Stimulated activated CD8-positive, alpha-beta memory T cell treated with anti-CD3 and anti-CD28 coated beads, Interleukin-2, amount 100 ng/mL, for 1 hour (primary cell): Measurements from ENCODE around the gene RPS28.
A peak's percentile ranks its signal among the peaks of the same experiment; 100 is the strongest.
"Not testable (repeated sequence)": the region's sequence is repeated elsewhere in the genome, so short reads cannot be mapped to it uniquely, and the experiment has no call there.

Experiments
- DNase-seq, 2 donors: peaks; one replicate each; pipeline ENCODE4 v3.0.0-alpha.2; 2020; ENCODE audit warnings: low read depth in 2 of 2

RPS28 gene

DNA sequence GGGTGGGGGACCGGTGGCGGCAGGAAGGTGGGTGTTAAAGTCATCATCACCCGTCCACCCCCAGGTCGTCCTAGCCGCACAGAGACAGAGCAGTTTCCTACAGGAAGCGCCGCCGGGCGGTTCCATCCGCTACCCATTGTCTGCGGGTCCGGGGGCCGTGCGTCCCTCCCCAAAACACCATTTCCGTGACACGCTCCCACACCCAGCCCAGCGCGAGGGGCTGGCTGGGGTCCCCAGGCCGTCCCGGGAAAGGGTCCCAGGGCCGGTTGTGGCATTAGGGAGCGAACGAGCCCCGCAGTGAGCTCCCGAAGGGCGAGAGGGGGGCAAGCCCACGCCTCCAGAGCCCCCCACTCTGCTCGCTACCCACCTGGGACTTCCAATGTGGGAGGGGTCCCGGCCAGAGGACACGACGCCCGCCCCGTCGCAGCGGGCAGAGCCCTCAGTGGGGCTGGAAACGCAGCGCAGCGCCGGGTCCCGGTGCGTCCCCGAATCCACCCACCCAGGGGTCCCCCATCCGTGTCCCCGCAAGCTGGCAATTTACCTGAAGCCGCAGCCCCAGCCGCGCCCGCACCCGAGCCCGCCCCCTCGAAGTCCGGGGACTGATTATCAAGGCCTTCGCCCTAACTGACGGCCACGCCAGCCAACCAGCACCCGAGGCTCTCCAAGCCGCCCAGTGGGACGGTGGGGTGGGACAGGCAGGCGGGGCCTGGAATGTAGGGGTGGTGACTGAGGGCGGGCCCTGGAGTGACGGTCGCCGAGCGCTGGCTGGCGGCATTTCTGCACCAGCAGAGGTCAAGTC lies 21.6 kb downstream of the RPS28 start, which contains the start of gene KANK3:
Gene KANK3, minus strand, starts transcription at position 579 of the 799 bp plus-strand sequence. CDS start 5,434 bp downstream, outside the sequence.
- peak; percentile 81 for DNase-seq

DNA sequence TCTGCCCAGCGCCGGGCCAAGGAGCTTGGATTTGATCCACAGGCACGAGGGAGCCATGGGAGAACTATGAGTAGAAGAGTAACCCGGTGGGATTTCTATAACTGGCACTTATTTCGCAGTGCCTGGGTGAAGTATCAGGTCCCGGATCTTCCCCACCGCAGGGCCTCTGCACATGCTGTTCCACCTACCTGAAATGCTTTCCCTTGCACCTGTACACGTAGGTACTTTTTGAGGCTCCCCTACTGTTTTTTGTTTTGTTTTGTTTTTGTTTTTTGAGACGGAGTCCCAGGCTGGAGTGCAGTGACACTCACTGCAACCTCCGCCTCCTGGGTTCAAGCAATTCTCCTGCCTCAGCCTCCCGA lies 22.2 kb downstream of the RPS28 start:
- DNase-seq, result no peak

DNA sequence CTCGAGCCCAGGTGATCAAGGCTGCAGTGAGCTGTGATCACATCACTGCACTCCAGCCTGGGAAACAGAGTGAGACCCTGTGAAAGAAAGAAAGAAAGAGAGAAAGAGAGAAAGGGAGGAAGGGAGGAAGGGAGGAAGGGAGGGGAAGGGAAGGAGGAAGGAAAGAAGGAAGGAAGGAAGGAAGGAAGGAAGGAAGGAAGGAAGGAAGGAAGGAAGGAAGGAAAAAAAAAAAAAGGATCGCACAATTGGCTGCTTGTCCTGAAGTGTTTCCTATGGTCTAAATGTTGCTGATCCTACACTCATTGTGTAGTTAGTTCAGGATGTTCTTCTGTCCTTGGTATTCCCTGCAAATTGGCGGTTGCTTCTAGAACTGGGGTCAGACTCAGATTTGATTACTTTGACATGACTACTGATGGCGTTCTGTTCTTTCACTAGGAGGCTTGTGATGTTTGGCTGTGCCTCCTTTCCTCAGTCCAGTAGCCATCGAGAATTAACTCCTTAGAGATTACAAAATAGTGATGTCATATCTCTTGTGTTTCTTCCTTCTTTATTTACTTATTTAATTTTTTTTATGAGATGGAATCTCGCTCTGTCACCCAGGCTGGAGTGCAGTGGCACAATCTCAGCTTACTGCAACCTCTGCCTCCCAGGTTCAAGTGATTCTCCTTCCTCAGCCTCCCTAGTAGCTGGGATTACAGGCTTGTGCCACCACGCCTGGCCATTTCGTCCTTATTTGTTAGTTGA lies 28.5 kb downstream of the RPS28 start:
- not testable (repeated sequence) for DNase-seq

DNA sequence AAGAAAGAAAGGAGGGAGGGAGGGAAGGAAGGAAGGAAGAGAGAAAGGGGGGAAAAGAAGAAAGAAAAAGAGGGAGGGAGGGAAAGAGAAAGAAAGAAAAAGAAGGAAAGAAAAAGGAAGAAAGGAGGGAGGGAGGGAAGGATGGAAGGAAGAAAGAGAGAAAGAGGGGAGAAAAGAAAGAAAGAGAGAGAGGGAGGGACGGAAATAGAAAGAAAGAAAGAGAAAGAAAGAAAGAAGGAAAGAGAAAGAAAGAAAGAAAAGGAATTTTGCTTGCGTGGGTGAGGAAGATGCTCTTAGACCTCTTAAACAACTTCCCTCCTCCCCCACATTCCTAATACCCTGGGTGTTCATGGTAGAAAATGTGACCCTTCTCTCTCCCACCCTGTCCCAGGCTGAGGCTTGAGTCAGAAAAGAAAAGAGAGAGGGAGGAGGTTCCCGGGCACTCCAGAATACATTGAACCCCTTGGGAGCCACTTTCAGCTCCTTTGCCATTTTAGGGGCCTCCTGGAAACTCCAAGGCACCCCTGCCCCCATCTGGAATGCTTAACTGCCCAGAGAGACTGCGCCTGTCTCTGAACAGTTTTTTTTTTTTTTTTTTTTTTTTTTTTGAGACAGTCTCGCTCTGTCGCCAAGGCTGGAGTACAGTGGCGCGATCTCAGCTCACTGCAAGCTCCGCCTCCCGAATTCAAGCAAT lies 31.0 kb downstream of the RPS28 start:
- no peak for DNase-seq

DNA sequence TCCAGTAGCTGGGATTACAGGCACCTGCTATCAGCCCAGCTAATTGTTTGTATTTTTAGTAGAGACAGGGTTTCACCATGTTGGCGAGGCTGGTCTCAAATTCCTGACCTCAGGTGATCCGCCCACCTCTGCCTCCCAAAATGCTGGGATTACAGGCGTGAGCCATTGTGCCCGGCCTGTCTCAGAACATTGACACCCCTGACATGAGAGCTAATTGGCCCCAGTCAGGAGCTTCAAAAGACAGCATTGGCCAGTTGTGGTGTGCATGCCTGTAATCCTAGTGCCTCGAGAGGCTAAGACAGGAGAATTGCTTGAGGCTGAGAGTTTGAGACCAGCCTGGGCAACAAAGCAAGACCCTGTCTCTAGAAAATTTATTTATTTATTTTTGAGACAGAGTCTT lies 31.5 kb downstream of the RPS28 start:
- not testable (repeated sequence) for DNase-seq

DNA sequence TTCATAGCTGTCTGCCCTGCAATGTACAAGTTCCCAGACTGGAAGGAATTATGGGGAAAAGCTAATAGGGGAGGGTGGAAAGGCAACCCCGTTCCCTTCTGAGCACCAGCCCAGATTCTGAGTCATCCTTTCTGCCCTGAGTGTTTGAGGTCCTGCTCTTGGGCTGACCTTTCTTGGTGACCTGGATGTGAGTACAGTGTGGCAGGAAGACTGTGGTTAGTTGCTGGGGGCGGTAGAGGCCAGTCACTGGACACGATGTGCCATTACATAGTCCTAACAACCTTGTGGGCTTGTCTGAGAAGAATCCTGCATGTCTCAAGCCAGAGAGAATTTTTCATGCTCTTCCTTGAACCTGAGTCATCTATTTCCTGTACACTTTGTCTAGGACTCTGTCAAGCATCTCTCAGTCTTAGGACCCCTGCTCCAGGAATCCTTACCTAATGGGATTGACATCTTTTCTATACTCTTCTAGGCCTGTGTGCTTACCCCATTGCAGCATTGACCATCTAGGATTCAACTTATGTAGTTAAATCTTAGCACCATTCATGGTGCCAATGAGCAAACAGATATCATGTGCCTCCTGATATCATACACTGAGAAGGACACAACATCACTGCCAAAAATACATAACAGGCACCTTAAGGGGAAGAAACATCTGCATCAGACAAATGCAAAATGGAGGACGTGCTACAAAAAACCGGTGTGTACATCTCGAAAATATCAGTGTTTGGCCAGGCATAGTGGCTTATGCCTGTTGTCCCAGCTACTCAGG lies 34.5 kb downstream of the RPS28 start:
- DNase-seq, result no peak

DNA sequence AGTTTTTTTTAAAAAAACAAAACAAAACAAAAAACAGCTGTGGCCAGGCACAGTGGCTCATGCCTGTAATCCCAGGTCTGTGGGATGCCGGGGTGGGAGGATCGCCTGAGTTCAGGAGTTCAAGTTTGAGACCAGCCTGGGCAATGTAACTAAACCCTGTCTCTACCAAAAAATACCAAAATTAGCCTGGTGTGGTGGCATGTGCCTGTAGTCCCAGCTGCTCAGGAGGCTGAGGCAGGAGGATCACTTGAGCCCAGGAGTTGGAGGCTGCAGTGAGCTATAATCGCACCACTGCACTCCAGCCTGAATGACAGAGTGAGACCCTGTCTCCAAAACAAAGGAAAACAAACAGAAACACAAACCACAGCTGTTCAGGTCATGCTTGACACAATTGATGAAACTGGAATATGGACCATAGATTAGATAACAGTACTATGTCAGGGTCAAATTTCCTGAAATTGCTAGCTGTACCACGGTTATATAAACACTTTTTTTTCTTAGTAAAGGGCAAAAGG lies 35.8 kb downstream of the RPS28 start:
- no peak for DNase-seq

DNA sequence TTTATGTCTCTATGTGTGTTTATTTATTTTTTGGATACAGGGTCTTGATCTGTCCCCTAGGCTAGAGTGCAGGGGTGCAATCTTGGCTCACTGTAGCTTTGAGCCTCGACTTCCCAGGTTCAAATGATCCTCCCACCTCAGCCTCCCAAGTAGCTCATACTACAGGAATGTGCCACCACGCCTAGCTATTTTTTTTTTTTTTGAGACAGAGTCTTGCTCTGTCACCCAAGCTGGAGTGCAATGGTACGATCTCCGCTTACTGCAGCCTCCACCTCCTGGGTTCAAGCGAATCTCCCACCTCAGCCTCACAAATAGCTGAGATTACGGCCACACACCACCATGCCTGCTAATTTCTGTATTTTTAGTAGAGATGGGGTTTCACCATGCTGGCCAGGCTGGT lies 37.7 kb downstream of the RPS28 start:
- no peak for DNase-seq

DNA sequence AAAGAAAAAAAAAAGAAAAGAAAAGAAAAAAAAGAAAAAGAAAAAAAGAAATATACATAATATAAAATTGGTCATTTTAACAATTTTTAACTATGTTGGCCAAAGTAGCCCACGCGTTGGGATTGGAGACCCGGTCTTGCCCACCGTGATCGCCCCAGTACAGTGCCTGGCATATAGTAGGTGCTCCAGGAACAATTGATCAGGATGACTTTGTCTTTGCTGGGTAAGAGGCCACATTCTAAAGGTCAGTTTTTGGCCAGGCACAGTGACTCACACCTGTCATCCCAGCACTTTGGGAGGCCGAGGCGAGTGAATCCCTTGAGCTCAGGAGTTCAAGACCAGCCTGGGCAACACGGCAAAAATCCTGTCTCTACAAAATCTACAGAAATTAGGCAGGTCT lies 38.9 kb downstream of the RPS28 start:
- DNase-seq, result no peak

DNA sequence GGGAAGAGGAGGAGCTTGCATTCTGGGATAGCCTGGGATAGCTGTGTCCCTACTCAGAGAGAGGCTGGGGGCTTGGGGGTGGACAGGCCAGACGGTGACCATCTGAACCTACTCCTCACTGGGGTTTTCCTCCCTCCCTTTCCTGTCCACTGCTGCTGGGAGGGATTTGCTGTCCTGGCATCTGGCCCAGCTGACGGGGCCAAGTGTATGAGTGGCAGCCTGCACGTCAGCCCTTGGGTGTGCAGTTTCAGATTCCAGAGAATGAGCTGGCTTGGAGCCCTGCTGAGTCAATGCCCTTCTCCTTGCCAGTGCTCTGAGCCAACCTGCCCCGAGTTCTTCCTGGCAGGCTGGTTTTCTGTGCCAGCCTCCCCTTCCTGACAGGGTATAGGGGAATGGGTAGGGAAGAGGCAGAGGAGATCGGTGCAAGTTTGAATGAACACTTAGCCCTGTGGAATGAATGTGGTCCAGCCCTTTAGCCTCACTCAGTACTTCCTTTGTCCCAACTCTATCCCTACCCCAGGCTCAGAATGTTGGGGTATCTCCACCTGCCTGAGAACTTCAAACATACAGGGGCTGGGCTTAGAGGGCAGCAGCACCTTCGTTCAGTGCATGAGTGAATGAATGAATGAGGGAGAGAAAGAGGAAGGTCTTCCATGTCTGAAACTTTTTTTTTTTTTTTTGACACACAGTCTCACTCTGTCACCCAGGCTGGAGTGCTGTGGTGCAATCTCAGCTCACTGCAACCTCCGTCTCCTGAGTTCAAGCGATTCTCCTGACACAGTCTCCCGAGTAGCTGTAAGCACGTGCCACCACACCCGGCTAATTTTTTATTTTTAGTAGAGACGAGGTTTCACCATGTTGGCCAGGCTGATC lies 40.9 kb downstream of the RPS28 start:
- DNase-seq, result no peak

DNA sequence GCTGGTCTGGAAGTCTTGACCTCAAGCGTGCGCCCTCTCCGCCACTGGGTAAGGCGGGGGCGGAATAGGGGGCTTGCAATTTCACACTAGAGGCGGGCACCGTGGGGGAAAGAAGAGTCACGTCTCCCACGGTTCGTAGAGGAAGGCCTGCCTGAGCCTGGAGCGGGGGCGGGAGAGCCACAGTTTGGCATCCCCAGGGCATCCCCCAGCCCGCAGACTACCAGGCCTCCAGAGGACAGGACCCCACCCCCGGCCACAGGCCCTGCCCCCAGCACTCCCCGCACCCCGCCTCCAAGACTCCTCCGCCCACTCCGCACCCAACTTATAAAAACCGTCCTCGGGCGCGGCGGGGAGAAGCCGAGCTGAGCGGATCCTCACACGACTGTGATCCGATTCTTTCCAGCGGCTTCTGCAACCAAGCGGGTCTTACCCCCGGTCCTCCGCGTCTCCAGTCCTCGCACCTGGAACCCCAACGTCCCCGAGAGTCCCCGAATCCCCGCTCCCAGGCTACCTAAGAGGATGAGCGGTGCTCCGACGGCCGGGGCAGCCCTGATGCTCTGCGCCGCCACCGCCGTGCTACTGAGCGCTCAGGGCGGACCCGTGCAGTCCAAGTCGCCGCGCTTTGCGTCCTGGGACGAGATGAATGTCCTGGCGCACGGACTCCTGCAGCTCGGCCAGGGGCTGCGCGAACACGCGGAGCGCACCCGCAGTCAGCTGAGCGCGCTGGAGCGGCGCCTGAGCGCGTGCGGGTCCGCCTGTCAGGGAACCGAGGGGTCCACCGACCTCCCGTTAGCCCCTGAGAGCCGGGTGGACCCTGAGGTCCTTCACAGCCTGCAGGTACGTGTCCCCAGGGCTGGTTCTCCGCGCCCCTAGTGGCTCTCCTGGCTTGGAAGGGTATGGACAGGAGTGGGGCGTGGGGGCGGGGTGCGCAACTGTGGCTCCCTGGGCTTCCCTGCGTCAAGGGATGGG lies 42.8 kb downstream of the RPS28 start, which contains the start of gene ANGPTL4:
Gene ANGPTL4, plus strand, starts transcription at position 353 of the 969 bp plus-strand sequence. Its CDS starts 167 bp downstream, at position 520.
- peak in 1 of 2 donors; percentile 20 for DNase-seq

DNA sequence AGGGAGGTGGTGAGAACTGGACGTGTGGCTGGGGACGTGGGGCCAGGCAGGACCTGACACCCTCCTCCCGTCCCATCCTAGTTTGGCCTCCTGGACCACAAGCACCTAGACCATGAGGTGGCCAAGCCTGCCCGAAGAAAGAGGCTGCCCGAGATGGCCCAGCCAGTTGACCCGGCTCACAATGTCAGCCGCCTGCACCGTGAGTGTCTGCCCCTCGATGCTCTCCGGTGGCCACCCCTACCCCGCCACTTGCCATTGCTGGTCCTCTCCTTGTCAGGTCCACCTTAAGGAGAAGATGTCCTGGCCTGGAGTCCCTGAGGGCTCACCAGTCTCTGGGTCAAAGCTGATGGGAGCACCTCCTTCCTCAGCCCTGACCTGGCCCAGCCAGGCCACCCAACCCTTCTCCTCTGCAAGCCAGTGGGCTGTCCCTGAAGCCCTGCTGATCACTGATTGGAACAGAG lies 44.9 kb downstream of the RPS28 start:
- no peak for DNase-seq

DNA sequence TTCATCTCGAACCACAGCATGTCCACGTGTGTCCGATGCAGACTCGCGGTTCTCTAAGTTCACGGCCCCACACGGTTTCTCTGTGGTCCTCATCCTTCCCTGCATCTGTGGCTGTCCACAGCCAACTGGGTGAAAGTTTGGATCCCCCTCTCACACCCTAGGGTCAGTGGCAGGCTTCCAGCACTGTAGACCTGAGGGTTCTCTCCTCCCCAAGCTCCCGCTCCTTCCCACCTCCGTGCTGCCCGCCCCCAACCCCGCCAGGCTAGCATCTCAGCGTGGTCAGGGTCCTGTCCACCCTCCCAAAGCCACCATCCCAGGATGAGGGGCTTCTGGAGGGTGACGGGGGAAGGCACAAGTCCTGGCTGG lies 45.6 kb downstream of the RPS28 start:
- no peak for DNase-seq

DNA sequence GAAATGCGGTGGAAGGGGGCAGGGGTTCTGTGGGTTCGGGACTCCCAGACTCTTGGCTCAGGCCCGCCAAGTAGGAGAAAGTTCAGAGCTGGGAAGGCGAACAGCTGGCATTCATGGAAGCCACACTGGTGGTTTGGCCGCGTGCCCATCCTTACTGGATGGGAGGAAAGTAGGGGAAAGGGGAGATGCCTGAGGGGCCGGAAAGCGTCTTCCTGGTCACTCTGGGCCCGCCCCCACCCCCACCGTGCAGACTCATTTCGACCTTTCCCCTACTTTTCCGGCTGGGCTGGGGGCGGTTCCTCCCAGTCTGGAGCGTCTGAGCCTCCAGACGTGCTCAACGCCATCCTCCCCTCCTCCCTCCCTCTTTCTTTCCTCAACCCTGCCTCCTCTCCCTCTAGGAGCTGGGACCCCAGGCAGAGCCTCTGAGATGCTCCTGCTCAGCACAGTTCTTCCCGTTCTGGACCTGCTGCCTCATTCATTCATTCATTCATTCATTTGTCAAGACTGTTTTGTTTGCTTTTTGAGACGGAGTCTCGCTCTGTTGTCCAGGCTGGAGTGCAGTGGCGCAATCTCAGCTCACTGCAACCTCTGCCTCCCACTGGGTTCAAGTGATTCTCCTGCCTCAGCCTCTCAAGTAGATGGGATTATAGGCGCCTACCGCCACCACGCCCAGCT lies 46.2 kb downstream of the RPS28 start:
- DNase-seq, result no peak

DNA sequence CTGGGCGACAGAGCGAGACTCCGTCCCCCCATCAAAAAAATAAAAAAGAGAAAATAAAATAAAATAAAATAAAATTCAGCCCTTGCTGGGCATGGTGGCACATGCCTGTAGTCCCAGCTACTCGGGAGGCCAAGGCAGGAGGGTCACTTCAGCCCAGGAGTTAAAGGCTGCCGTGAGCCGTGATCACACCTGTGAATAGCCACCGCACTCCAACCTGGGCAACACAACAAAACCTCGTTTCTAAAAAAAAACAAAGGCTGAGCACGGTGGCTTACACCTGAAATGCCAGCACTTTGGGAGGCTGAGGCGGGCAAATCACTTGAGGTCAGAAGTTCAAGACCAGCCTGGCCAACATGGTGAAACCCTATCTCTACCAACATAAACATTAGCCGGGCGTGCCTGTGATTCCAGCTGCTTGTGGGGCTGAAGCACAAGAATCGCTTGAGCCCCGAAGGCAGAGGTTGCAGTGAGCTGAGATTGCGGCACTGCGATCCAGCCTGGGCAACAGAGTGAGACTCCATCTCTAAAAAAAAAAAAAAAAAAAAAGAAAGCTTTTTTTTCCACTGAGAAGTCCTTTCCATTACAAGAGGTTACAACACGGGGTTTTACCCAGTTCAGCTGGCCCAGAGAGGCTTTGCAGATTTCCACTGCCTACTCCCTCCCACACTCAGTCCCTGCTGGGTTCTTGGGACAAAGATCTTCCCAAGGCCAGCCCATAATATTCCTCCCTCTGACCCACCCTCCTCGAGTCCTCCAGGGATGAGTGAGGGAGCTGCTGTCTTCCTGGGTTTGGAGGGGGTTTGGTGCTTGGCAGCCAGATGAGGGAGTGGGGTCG lies 49.1 kb downstream of the RPS28 start:
- no peak for DNase-seq

DNA sequence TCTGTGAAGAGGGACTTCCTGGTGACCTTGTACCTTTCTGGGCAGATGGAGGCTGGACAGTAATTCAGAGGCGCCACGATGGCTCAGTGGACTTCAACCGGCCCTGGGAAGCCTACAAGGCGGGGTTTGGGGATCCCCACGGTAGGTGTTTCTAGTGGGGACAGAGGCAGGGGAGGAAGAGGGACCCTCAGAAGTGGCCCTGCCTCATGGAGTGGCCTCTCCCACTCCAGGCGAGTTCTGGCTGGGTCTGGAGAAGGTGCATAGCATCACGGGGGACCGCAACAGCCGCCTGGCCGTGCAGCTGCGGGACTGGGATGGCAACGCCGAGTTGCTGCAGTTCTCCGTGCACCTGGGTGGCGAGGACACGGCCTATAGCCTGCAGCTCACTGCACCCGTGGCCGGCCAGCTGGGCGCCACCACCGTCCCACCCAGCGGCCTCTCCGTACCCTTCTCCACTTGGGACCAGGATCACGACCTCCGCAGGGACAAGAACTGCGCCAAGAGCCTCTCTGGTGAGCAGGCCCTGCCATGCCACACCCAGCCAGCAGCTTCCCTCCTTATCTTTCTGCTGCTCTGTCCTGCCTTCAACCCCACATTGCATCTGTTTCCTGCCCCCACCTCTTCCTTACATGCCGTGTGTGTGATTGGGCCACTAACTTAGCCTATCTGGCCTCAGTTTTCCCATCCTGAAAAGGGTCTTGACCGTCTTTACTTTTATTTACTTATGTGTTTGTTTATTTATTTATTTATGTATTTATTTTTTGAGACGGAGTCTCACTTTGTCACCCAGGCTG lies 49.9 kb downstream of the RPS28 start:
- DNase-seq, result no peak
